DOHH2 (cell line): Measurements from ENCODE around the gene TXK.

ENCODE experiments used
- H3F3A ChIP-seq: fragments of 200-600 bp; sonication (generic), shearing (Covaris generic); 2 replicates; pipeline ENCODE4 v1.6.0; 2016; ENCODE audit warnings: antibody characterized with exemption, mild to moderate bottlenecking; ENCODE audit not compliant: control insufficient read depth, insufficient read depth
- H3K27ac ChIP-seq: fragments of 200-600 bp; sonication (generic); 2 replicates; pipeline ENCODE4 v1.5.1; 2014; ENCODE audit warnings: low read depth, mild to moderate bottlenecking, low read length, moderate library complexity
- H3K27me3 ChIP-seq: fragments of 200-600 bp; sonication (generic); 2 replicates; pipeline ENCODE4 v1.6.1; 2014; ENCODE audit warnings: mild to moderate bottlenecking, low read length, mixed read lengths; ENCODE audit not compliant: control insufficient read depth
- H3K36me3 ChIP-seq: fragments of 200-600 bp; sonication (generic); 2 replicates; pipeline ENCODE4 v1.6.1; 2014; ENCODE audit warnings: mild to moderate bottlenecking, low read length, moderate library complexity, mixed read lengths; ENCODE audit not compliant: control insufficient read depth
- H3K4me1 ChIP-seq: fragments of 200-600 bp; sonication (generic); 2 replicates; pipeline ENCODE4 v1.6.1; 2014; ENCODE audit warnings: mild to moderate bottlenecking, low read length, mixed read lengths; ENCODE audit not compliant: control insufficient read depth
- H3K4me2 ChIP-seq: fragments of 200-600 bp; sonication (generic); 2 replicates; pipeline ENCODE4 v1.6.0; 2014; ENCODE audit warnings: mild to moderate bottlenecking, low read length, moderate library complexity
- H3K4me3 ChIP-seq: fragments of 200-600 bp; sonication (generic); 2 replicates; pipeline ENCODE4 v1.5.1; 2014; ENCODE audit warnings: mild to moderate bottlenecking, low read length, mixed read lengths
- H3K79me2 ChIP-seq: fragments of 200-600 bp; sonication (generic); 2 replicates; pipeline ENCODE4 v1.6.1; 2014; ENCODE audit warnings: mild to moderate bottlenecking, low read length, mixed read lengths; ENCODE audit not compliant: control insufficient read depth
- H3K9me2 ChIP-seq: fragments of 200-600 bp; sonication (generic); replicated peaks from 2 replicates; pipeline ENCODE4 v1.6.1; 2014; ENCODE audit warnings: mild to moderate bottlenecking, low read length, mixed read lengths; ENCODE audit not compliant: control insufficient read depth
- H3K9me3 ChIP-seq: fragments of 200-600 bp; sonication (generic); 2 replicates; pipeline ENCODE4 v1.6.1; 2014; ENCODE audit warnings: antibody characterized with exemption, low read length, mixed read lengths; ENCODE audit not compliant: control insufficient read depth, insufficient read depth
- H4K20me1 ChIP-seq: fragments of 200-600 bp; sonication (generic); 2 replicates; pipeline ENCODE4 v1.6.0; 2014; ENCODE audit warnings: low read depth, mild to moderate bottlenecking, antibody characterized with exemption, low read length, moderate library complexity; ENCODE audit not compliant: control insufficient read depth, insufficient read depth
- EZH2phosphoT487 ChIP-seq: fragments of 200-600 bp; sonication (generic); IDR thresholded peaks from 2 replicates; pipeline ENCODE4 v1.6.1; 2017; ENCODE audit warnings: borderline replicate concordance, mild to moderate bottlenecking, antibody characterized with exemption, low read length, moderate library complexity, mixed read lengths
- TF ChIP-seq, protein P1 (sequence below): fragments of 200-600 bp; sonication (generic); IDR thresholded peaks from one replicate; pipeline ENCODE4 v1.5.1; 2014; ENCODE audit warnings: antibody characterized with exemption, mild to moderate bottlenecking, low read depth, low read length; ENCODE audit not compliant: poor library complexity, severe bottlenecking

The TXK gene

DNA sequence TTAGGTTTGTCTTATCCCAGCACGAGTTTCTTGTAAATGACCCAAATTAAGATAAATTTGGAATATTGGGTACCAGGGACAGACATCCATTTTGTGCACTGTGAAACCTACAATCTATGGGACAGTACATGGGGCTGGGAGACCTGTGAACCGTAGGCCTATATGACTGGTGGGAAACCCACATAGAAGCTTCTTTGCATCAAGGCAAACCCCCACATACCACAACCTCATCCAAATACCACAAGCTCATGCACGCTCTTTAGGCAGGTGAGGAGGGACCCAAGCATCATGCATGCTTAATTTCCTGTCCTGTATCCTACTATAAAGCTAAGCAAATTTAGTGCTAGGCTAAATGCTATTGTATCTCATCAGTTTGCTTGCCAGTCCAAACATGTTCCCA lies 69.7 kb downstream of the TXK start:
- H3K27me3 ChIP-seq: no peaks in the 10 kb centered on the region
- H4K20me1 ChIP-seq: no peaks in the 10 kb centered on the region
- H3K27ac ChIP-seq: no peak overlapping the region
- no peak overlapping the region for H3K4me3 ChIP-seq
- H3K4me1 ChIP-seq: no peaks in the 10 kb centered on the region
- no peaks in the 10 kb centered on the region for H3F3A ChIP-seq
- H3K36me3 ChIP-seq: no peaks in the 10 kb centered on the region
- H3K4me2 ChIP-seq: no peak overlapping the region
- no peaks in the 10 kb centered on the region for H3K9me3 ChIP-seq
- TF ChIP-seq EZH2phosphoT487: no peak
- TF ChIP-seq, protein P1, sequence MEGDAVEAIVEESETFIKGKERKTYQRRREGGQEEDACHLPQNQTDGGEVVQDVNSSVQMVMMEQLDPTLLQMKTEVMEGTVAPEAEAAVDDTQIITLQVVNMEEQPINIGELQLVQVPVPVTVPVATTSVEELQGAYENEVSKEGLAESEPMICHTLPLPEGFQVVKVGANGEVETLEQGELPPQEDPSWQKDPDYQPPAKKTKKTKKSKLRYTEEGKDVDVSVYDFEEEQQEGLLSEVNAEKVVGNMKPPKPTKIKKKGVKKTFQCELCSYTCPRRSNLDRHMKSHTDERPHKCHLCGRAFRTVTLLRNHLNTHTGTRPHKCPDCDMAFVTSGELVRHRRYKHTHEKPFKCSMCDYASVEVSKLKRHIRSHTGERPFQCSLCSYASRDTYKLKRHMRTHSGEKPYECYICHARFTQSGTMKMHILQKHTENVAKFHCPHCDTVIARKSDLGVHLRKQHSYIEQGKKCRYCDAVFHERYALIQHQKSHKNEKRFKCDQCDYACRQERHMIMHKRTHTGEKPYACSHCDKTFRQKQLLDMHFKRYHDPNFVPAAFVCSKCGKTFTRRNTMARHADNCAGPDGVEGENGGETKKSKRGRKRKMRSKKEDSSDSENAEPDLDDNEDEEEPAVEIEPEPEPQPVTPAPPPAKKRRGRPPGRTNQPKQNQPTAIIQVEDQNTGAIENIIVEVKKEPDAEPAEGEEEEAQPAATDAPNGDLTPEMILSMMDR: no peak
- H3K79me2 ChIP-seq: no peaks in the 10 kb centered on the region
- H3K9me2 ChIP-seq: no peaks in the 10 kb centered on the region

DNA sequence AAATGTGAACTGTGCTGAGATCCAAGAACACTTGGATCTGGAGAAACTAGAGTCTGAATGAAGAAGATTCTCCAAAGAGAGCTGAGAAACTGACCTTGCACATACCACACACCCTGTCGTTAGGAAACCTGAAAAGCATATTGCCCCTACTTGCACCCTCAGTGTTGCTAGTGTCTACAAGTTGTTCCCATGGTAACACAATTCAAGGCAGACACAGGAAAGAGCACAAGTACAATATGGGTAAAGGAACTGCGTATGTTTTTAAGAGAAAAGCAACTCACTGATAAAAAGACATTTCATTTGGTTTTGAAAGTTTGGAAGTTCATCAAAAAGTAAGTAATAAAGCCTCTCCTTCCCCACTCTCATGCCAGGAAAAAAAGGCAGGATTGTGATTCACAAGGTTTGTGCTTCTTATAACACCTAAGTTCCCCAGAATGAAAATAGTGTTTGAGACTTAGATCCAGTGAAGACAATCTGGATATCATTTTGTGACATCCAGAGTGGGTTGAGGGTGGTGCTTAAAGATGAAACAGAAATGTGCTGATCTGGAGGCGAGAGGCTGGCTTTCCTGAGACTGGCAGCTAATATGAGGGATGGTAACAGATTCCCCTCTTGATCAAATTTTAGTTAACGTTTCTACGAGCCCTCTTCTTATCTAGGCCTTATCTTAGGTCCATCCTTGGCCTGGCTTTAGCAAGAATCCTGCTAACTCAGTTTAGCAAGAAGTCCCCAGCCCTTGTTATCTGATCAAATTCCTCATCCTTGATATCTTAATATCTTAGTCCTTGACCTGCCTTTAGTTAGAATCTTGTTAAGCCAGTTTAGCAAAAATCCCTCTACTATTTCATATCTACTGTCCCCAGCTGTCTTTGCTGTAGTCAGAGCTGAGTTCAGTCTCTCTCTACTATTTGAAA lies 75.2 kb downstream of the TXK start:
- no peaks in the 10 kb centered on the region for H3K9me2 ChIP-seq
- no peak overlapping the region for H3K4me2 ChIP-seq
- H3K4me1 ChIP-seq: no peaks in the 10 kb centered on the region
- H3K9me3 ChIP-seq: no peaks in the 10 kb centered on the region
- no peaks in the 10 kb centered on the region for H4K20me1 ChIP-seq
- H3K79me2 ChIP-seq: no peaks in the 10 kb centered on the region
- no peak overlapping the region for H3K27ac ChIP-seq
- H3K36me3 ChIP-seq: no peaks in the 10 kb centered on the region
- no peaks in the 10 kb centered on the region for H3K27me3 ChIP-seq
- H3F3A ChIP-seq: no peaks in the 10 kb centered on the region
- H3K4me3 ChIP-seq: no peak overlapping the region
- TF ChIP-seq, protein P1: no peak
- no peak for TF ChIP-seq EZH2phosphoT487

DNA sequence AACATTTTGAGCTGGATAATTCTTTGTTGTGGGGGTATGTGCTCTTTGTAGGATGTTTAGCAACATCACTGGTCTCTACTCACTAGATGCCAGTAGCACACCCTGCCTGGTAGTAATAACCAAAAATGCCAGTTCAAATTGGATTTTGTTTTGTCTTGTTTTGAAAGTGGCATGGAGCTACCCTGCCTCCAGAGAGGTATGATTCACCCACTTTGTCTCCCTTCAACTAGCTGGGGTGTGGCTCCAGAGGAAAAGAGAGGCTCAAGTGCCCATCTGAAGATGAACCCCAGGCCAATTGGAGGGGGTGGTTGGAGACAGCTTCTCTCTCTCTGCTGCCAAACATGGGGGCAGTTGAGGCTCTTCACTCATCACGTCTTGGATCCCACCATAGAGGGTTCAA lies 83.0 kb downstream of the TXK start:
- no peak for TF ChIP-seq EZH2phosphoT487
- TF ChIP-seq, protein P1: no peak
- no peaks in the 10 kb centered on the region for H3K9me3 ChIP-seq

More for the DNA sequence above, 83.0 kb downstream of the TXK start:
- H4K20me1 ChIP-seq: no peaks in the 10 kb centered on the region
- no peaks in the 10 kb centered on the region for H3K36me3 ChIP-seq
- no peaks in the 10 kb centered on the region for H3K79me2 ChIP-seq
- peaks cover 41% of the 10 kb centered on the region for H3K4me1 ChIP-seq
- H3K27ac ChIP-seq: no peak overlapping the region
- no peaks in the 10 kb centered on the region for H3F3A ChIP-seq
- no peak overlapping the region for H3K4me2 ChIP-seq
- H3K9me2 ChIP-seq: no peaks in the 10 kb centered on the region
- no peak overlapping the region for H3K4me3 ChIP-seq
- H3K27me3 ChIP-seq: no peaks in the 10 kb centered on the region
